PC-9 (cell line): ENCODE results near the gene RNF8. TPM values are rescaled to one million over a fixed set of nuclear protein-coding genes. Genes with fewer than 3 reads are reported as not detected.
A peak's percentile ranks its signal among the peaks of the same experiment; 100 is the strongest.

Experiments used
- BruUV-seq: library from RNA; stranded (reverse); fragments of 400-500 nt; replicated peaks from 2 replicates; lab custom pipeline; 2021; lab: Mats Ljungman, UMichigan
- CTCF ChIA-PET: fragments of 300-600 bp; sonication (Branson Sonifier 250); formaldehyde crosslinking; loops from one replicate; lab custom pipeline; 2022; ENCODE audit warnings: antibody characterized with exemption; lab: Charles Lee
- POLR2A ChIA-PET: fragments of 300-600 bp; sonication (Branson Sonifier 250); formaldehyde crosslinking; loops from one replicate; lab custom pipeline; 2022; ENCODE audit warnings: antibody characterized with exemption; ENCODE audit not compliant: unreplicated experiment; lab: Charles Lee
- DNase-seq, 2 experiments: peaks; one replicate each; pipeline versions ENCODE4 v3.0.0 to v3.0.0-alpha.2; 2015 to 2022; ENCODE audit warnings: mixed read lengths in 1 of 2
- H2AFZ ChIP-seq: fragments of 200-600 bp; sonication (generic); 2 replicates; pipeline ENCODE4 v1.8.1; 2017; ENCODE audit warnings: antibody characterized with exemption
- H3F3A ChIP-seq: fragments of 200-600 bp; sonication (generic); 2 replicates; pipeline ENCODE4 v1.8.1; 2017; ENCODE audit warnings: antibody characterized with exemption, mild to moderate bottlenecking, low read depth; ENCODE audit not compliant: insufficient read depth
- H3K27ac ChIP-seq: fragments of 200-600 bp; sonication (generic); 2 replicates; pipeline ENCODE4 v1.6.1; 2016; ENCODE audit warnings: mixed run types
- H3K27me3 ChIP-seq: fragments of 200-600 bp; sonication (generic); 2 replicates; pipeline ENCODE4 v1.6.1; 2016; ENCODE audit warnings: low read depth, mixed run types; ENCODE audit not compliant: insufficient read depth
- H3K36me3 ChIP-seq: fragments of 200-600 bp; sonication (generic); 2 replicates; pipeline ENCODE4 v1.6.1; 2016; ENCODE audit warnings: low read depth, mixed run types
- H3K4me1 ChIP-seq: fragments of 200-600 bp; sonication (generic); replicated peaks from 2 replicates; pipeline ENCODE4 v1.6.1; 2016; ENCODE audit warnings: mixed run types; ENCODE audit not compliant: insufficient read depth
- H3K4me2 ChIP-seq: fragments of 200-600 bp; sonication (generic); 2 replicates; pipeline ENCODE4 v1.6.1; 2017; ENCODE audit warnings: mixed run types
- H3K4me3 ChIP-seq: fragments of 200-600 bp; sonication (generic); 2 replicates; pipeline ENCODE4 v1.6.1; 2016; ENCODE audit warnings: mixed run types
- H3K79me2 ChIP-seq: fragments of 200-600 bp; sonication (generic); 2 replicates; pipeline ENCODE4 v1.6.1; 2017; ENCODE audit warnings: low read depth, mixed run types
- H3K9me2 ChIP-seq: fragments of 200-600 bp; sonication (generic); 2 replicates; pipeline ENCODE4 v1.8.1; 2017; ENCODE audit warnings: mild to moderate bottlenecking; ENCODE audit not compliant: insufficient read depth
- H3K9me3 ChIP-seq: fragments of 200-600 bp; sonication (generic); 2 replicates; pipeline ENCODE4 v1.8.1; 2016; ENCODE audit warnings: low read depth; ENCODE audit not compliant: insufficient read depth
- H4K20me1 ChIP-seq: fragments of 200-600 bp; sonication (generic); 2 replicates; pipeline ENCODE4 v1.8.1; 2017; ENCODE audit not compliant: insufficient read depth
- CTCF ChIP-seq: fragments of 200-600 bp; sonication (generic); conservative IDR thresholded peaks from 2 replicates; pipeline ENCODE4 v1.6.1; 2017; ENCODE audit warnings: mixed run types, antibody characterized with exemption, mild to moderate bottlenecking, moderate library complexity
- EZH2 ChIP-seq: fragments of 200-600 bp; sonication (generic); IDR thresholded peaks from 2 replicates; pipeline ENCODE4 v1.8.0; 2017; ENCODE audit warnings: antibody characterized with exemption, low read depth
- intact Hi-C: fragments of 100-400 bp; cut with micrococcal nuclease; formaldehyde crosslinking; loops from one replicate; pipeline ENCODE4 v1.10.0; 2022; ENCODE audit not compliant: unreplicated experiment
- total RNA-seq: library from RNA; stranded (reverse); gene quantifications from 2 replicates; pipeline ENCODE4 v1.2.3, GENCODE V29; 2021

RNF8 gene
- total RNA-seq, 1 experiment from 2014 or later: 17.5 TPM

GRCh38 chr6:37375376-37375775 is 21.6 kb downstream of the RNF8 start:
- no peak for DNase-seq
- H3K4me2 ChIP-seq: no peak overlapping the region
- ChIA-PET POLR2A (no interaction called here), CTCF (no interaction called here)
- no peaks in the 10 kb centered on the region for H3K9me2 ChIP-seq
- H3K79me2 ChIP-seq: no peaks in the 10 kb centered on the region
- intact Hi-C loops: no loop called here
- H3K36me3 ChIP-seq: 0 out of 2 replicates have a peak, but pooled peaks cover 4% of the 10 kb centered on the region
- BruUV-seq: no TSS peak
- no peaks in the 10 kb centered on the region for H3K4me1 ChIP-seq
- H3K4me3 ChIP-seq: no peak overlapping the region
- H3F3A ChIP-seq: no peaks in the 10 kb centered on the region
- H3K9me3 ChIP-seq: no peaks in the 10 kb centered on the region
- TF ChIP-seq EZH2 (no peak), CTCF (no peak)
- H2AFZ ChIP-seq: no peak overlapping the region
- H3K27ac ChIP-seq: no peak overlapping the region
- no peaks in the 10 kb centered on the region for H4K20me1 ChIP-seq
- H3K27me3 ChIP-seq: no peaks in the 10 kb centered on the region

GRCh38 chr6:37376078-37376743 is 22.4 kb downstream of the RNF8 start:
- POLR2A ChIA-PET: interaction anchor here (0.5 kb wide), 1 partner anchor 175 kb away, joined by 3 read pairs; no protein-coding TSS in a partner anchor

GRCh38 chr6:37381579-37381978 is 27.8 kb downstream of the RNF8 start:
- Histone ChIP-seq H3K4me2 (no peak overlapping the region), H2AFZ (no peak overlapping the region), H3K9me3 (no peaks in the 10 kb centered on the region), H4K20me1 (peaks cover 5% of the 10 kb centered on the region; the same call in 1 of the 2 replicates), H3K9me2 (no peaks in the 10 kb centered on the region), H3K36me3 (0 out of 2 replicates have a peak, but pooled peaks cover 4% of the 10 kb centered on the region), H3K27me3 (no peaks in the 10 kb centered on the region), H3K4me3 (no peak overlapping the region), H3K27ac (no peak overlapping the region), H3F3A (0 out of 2 replicates have a peak, but pooled peaks cover 4% of the 10 kb centered on the region), H3K4me1 (no peaks in the 10 kb centered on the region), H3K79me2 (no peaks in the 10 kb centered on the region)
- ChIA-PET CTCF (no interaction called here), POLR2A (interaction anchor here (0.6 kb wide), 1 partner anchor 1617 kb away, joined by 4 read pairs; no protein-coding TSS in a partner anchor)
- intact Hi-C loops: loop anchor here (1.0 to 2.0 kb wide), 2 partner anchors 309 to 1113 kb away; no protein-coding TSS in a partner anchor
- BruUV-seq: no TSS peak
- DNase-seq: peak; percentile 48 to 84
- TF ChIP-seq EZH2 (no peak), CTCF (peak; percentile 80)

More at GRCh38 chr6:37376078-37376743, 22.4 kb downstream of the RNF8 start:
- H3F3A ChIP-seq: no peaks in the 10 kb centered on the region
- no peaks in the 10 kb centered on the region for H3K4me1 ChIP-seq
- H3K9me3 ChIP-seq: no peaks in the 10 kb centered on the region
- no peaks in the 10 kb centered on the region for H3K27me3 ChIP-seq
- CTCF ChIA-PET: no interaction called here
- TF ChIP-seq EZH2 (no peak), CTCF (no peak)
- H3K27ac ChIP-seq: no peak overlapping the region
- H3K4me2 ChIP-seq: no peak overlapping the region
- intact Hi-C loops: no loop called here
- 0 out of 2 replicates have a peak, but pooled peaks cover 4% of the 10 kb centered on the region for H3K36me3 ChIP-seq
- no peak overlapping the region for H3K4me3 ChIP-seq
- BruUV-seq: no TSS peak
- H3K79me2 ChIP-seq: no peaks in the 10 kb centered on the region
- H2AFZ ChIP-seq: no peak overlapping the region
- no peak for DNase-seq
- H4K20me1 ChIP-seq: no peaks in the 10 kb centered on the region
- no peaks in the 10 kb centered on the region for H3K9me2 ChIP-seq
